ENCODE results near the gene OR2G3. TPM values are rescaled to one million over a fixed set of nuclear protein-coding genes. Genes with fewer than 3 reads are reported as not detected.
A peak's percentile ranks its signal among the peaks of the same experiment; 100 is the strongest.

The OR2G3 gene
- not detected for total RNA-seq

GRCh38 chr1:247605286-247605685, at the start of gene OR2G3:
Gene OR2G3 (plus strand): TSS chr1:247605586. CDS start chr1:247605586, 0 bp downstream.
- H3K4me1 ChIP-seq, result no peaks in the 10 kb centered on the region
- no peak for TF ChIP-seq POLR2A (IDR thresholded peaks at IDR 0.05)
- no peak for ATAC-seq (ENCODE audit: low FRiP score in 2 of 2)
- H3K4me3 ChIP-seq, result no peak within 1 kb of the TSS
- H3K27ac ChIP-seq, result no peak within 1 kb of the TSS
- no peaks in the 10 kb centered on the region for H3K27me3 ChIP-seq
- 81 to 88% methylated on average over 2 of the region's 2 CpGs for WGBS, 2 donors
- no peaks in the 10 kb centered on the region for H3K9me3 ChIP-seq
- H3K36me3 ChIP-seq, result no peaks in the 10 kb centered on the region
- DNase-seq, result no peak

GRCh38 chr1:247557926-247558674, 47.3 kb upstream of the OR2G3 start:
- no peaks in the 10 kb centered on the region for H3K27me3 ChIP-seq
- DNase-seq (no peak), ATAC-seq (ENCODE audit: low FRiP score in 2 of 2) (no peak)
- WGBS, 2 donors, result 88 to 92% methylated on average over 2 of the region's 2 CpGs
- H3K4me3 ChIP-seq, result no peak overlapping the region
- H3K9me3 ChIP-seq, result no peaks in the 10 kb centered on the region
- no peak overlapping the region for H3K27ac ChIP-seq
- TF ChIP-seq CTCF (IDR thresholded peaks at IDR 0.05), result no peak
- no peak for TF ChIP-seq POLR2AphosphoS5 (IDR thresholded peaks at IDR 0.05)
- TF ChIP-seq POLR2A (IDR thresholded peaks at IDR 0.05), result no peak
- TF ChIP-seq EP300 (IDR thresholded peaks at IDR 0.05), result no peak
- no peaks in the 10 kb centered on the region for H3K4me1 ChIP-seq
- no peaks in the 10 kb centered on the region for H3K36me3 ChIP-seq

- Histone ChIP-seq H3K4me3 (no peak overlapping the region), H3K4me1 (no peaks in the 10 kb centered on the region), H3K9me3 (no peaks in the 10 kb centered on the region), H3K27ac (no peak overlapping the region), H3K27me3 (no peaks in the 10 kb centered on the region), H3K36me3 (no peaks in the 10 kb centered on the region)
- WGBS, 2 donors, result 69 to 75% methylated on average over 10 of the region's 10 CpGs
- ATAC-seq (ENCODE audit: low FRiP score in 2 of 2), result no peak
- no peak for DNase-seq
- no peak for TF ChIP-seq POLR2A (IDR thresholded peaks at IDR 0.05)
- TF ChIP-seq CTCF (IDR thresholded peaks at IDR 0.05), result no peak
- no peak for TF ChIP-seq POLR2AphosphoS5 (IDR thresholded peaks at IDR 0.05)
- TF ChIP-seq EP300 (IDR thresholded peaks at IDR 0.05), result no peak
Measured at GRCh38 chr1:247561711-247562110, 43.7 kb upstream of the OR2G3 start.

GRCh38 chr1:247562198-247562597, 43.2 kb upstream of the OR2G3 start:
- WGBS, 2 donors, result 67 to 68% methylated on average over 9 of the region's 9 CpGs
- DNase-seq, result peak in 1 of 2 donors; percentile 6
- TF ChIP-seq CTCF (IDR thresholded peaks at IDR 0.05) (no peak), EP300 (IDR thresholded peaks at IDR 0.05) (no peak), POLR2AphosphoS5 (IDR thresholded peaks at IDR 0.05) (no peak), POLR2A (IDR thresholded peaks at IDR 0.05) (no peak)
- Histone ChIP-seq H3K27ac (no peak overlapping the region), H3K4me1 (no peaks in the 10 kb centered on the region), H3K27me3 (no peaks in the 10 kb centered on the region), H3K36me3 (no peaks in the 10 kb centered on the region), H3K4me3 (no peak overlapping the region), H3K9me3 (no peaks in the 10 kb centered on the region)
- no peak for ATAC-seq (ENCODE audit: low FRiP score in 2 of 2)

- WGBS, 2 donors, result 60 to 64% methylated on average over 1 of the region's 1 CpG
- Histone ChIP-seq H3K4me1 (no peaks in the 10 kb centered on the region), H3K4me3 (no peak overlapping the region), H3K27me3 (no peaks in the 10 kb centered on the region), H3K9me3 (no peaks in the 10 kb centered on the region), H3K36me3 (no peaks in the 10 kb centered on the region), H3K27ac (no peak overlapping the region)
- TF ChIP-seq POLR2AphosphoS5 (IDR thresholded peaks at IDR 0.05) (no peak), EP300 (IDR thresholded peaks at IDR 0.05) (no peak), CTCF (IDR thresholded peaks at IDR 0.05) (no peak), POLR2A (IDR thresholded peaks at IDR 0.05) (no peak)
- ATAC-seq (ENCODE audit: low FRiP score in 2 of 2) (no peak), DNase-seq (no peak)
Measured at GRCh38 chr1:247574236-247574635, 31.1 kb upstream of the OR2G3 start.

All from upper lobe of left lung (tissue), 6 donors.